Liver (tissue), 9 donors: ENCODE data around the gene MAD2L1BP. TPM values are rescaled to one million over a fixed set of nuclear protein-coding genes. Genes with fewer than 3 reads are reported as not detected.
"Not testable (repeated sequence)": the region's sequence is repeated elsewhere in the genome, so short reads cannot be mapped to it uniquely, and the experiment has no call there.

Experiments
- DNase-seq: peaks from one replicate; pipeline ENCODE4 v3.0.0-alpha.2; 2017; ENCODE audit warnings: low spot score
- H3K27ac ChIP-seq, 2 donors: one replicate each; pipeline ENCODE4 v1.7.0; 2013; ENCODE audit warnings: inconsistent platforms in 2 of 2, low read length in 2 of 2, control low read depth in 1 of 2, low read depth in 1 of 2, mild to moderate bottlenecking in 1 of 2
- H3K27me3 ChIP-seq, 4 donors: one replicate each; pipeline versions ENCODE4 v1.6.1 to v1.7.0; 2013; ENCODE audit warnings: low read length in 3 of 4, inconsistent platforms in 1 of 4, mild to moderate bottlenecking in 1 of 4, moderate library complexity in 1 of 4; ENCODE audit not compliant: control insufficient read depth in 4 of 4, insufficient read depth in 4 of 4
- H3K36me3 ChIP-seq, 4 donors: one replicate each; pipeline versions ENCODE4 v1.6.1 to v1.7.0; 2013; ENCODE audit warnings: low read length in 3 of 4, mild to moderate bottlenecking in 3 of 4, low read depth in 1 of 4, moderate library complexity in 1 of 4; ENCODE audit not compliant: control insufficient read depth in 4 of 4, insufficient read depth in 3 of 4
- H3K4me1 ChIP-seq, 4 donors: one replicate each; pipeline versions ENCODE4 v1.6.1 to v1.7.0; 2013; ENCODE audit warnings: low read length in 3 of 4, mild to moderate bottlenecking in 3 of 4, moderate library complexity in 1 of 4; ENCODE audit not compliant: control insufficient read depth in 4 of 4, insufficient read depth in 4 of 4
- H3K4me3 ChIP-seq, 3 donors: one replicate each; pipeline versions ENCODE4 v1.6.1 to v1.7.0; 2013; ENCODE audit warnings: low read length in 3 of 3, control low read depth in 1 of 3, low read depth in 1 of 3, mild to moderate bottlenecking in 1 of 3
- H3K9ac ChIP-seq, 2 donors: one replicate each; pipeline ENCODE4 v1.7.0; 2013; ENCODE audit warnings: low read length in 2 of 2, mild to moderate bottlenecking in 2 of 2, moderate library complexity in 2 of 2, control low read depth in 1 of 2, low read depth in 1 of 2
- H3K9me3 ChIP-seq, 4 donors: one replicate each; pipeline versions ENCODE4 v1.6.1 to v1.7.0; 2013; ENCODE audit warnings: low read length in 3 of 4; ENCODE audit not compliant: control insufficient read depth in 4 of 4
- ATF3 ChIP-seq: IDR thresholded peaks from 2 replicates; pipeline ENCODE4 v1.6.1; 2016; ENCODE audit warnings: antibody characterized with exemption
- CTCF ChIP-seq: fragments of 150-350 bp; IDR thresholded peaks from 2 replicates; pipeline ENCODE4 v1.5.1; 2017; ENCODE audit warnings: improper control_type of control experiment, low read depth, low read length; ENCODE audit not compliant: missing input control
- EGR1 ChIP-seq, 2 donors: IDR thresholded peaks; 2 replicates each; pipeline ENCODE4 v1.6.1; 2016 to 2018; ENCODE audit warnings: antibody characterized with exemption in 2 of 2, low read depth in 2 of 2
- FOXA1 ChIP-seq: IDR thresholded peaks from 2 replicates; pipeline ENCODE4 v1.6.1; 2016; ENCODE audit warnings: antibody characterized with exemption
- FOXA2 ChIP-seq: IDR thresholded peaks from 2 replicates; pipeline ENCODE4 v1.6.1; 2016; ENCODE audit warnings: antibody characterized with exemption
- HNF4A ChIP-seq, 2 donors: conservative IDR thresholded peaks; 2 replicates each; pipeline ENCODE4 v1.6.1; 2016; ENCODE audit warnings: antibody characterized with exemption in 2 of 2, mild to moderate bottlenecking in 2 of 2
- JUND ChIP-seq, 2 donors: IDR thresholded peaks; 2 replicates each; pipeline ENCODE4 v1.6.1; 2016; ENCODE audit warnings: antibody characterized with exemption in 2 of 2
- NR2F2 ChIP-seq: IDR thresholded peaks from 2 replicates; pipeline ENCODE4 v1.6.1; 2016; ENCODE audit warnings: antibody characterized with exemption
- REST ChIP-seq: IDR thresholded peaks from 2 replicates; pipeline ENCODE4 v1.6.1; 2016; ENCODE audit warnings: antibody characterized with exemption, mild to moderate bottlenecking
- RXRA ChIP-seq, 2 donors: IDR thresholded peaks; 2 replicates each; pipeline ENCODE4 v1.6.1; 2017 to 2018; ENCODE audit warnings: antibody characterized with exemption in 2 of 2, mild to moderate bottlenecking in 1 of 2
- SP1 ChIP-seq: IDR thresholded peaks from 2 replicates; pipeline ENCODE4 v1.6.1; 2018; ENCODE audit warnings: antibody characterized with exemption, mild to moderate bottlenecking
- TAF1 ChIP-seq: conservative IDR thresholded peaks from 2 replicates; pipeline ENCODE4 v1.6.1; 2016; ENCODE audit warnings: antibody characterized with exemption, mild to moderate bottlenecking
- YY1 ChIP-seq: IDR thresholded peaks from 2 replicates; pipeline ENCODE4 v1.6.1; 2016; ENCODE audit warnings: antibody characterized with exemption, mild to moderate bottlenecking
- ZBTB33 ChIP-seq: IDR thresholded peaks from 2 replicates; pipeline ENCODE4 v1.6.1; 2016; ENCODE audit warnings: antibody characterized with exemption
- WGBS: extraction: QIAGEN DNeasy Blood & Tissue Kit; methylation state at CpG from one replicate; pipeline ENCODE4 v1.1.7; 2013; 5-methylcytosine and 5-hydroxymethylcytosine counted together
- polyA plus RNA-seq, 2 donors: library from polyadenylated mRNA; stranded (reverse) in 1 of 2; unstranded in 1 of 2; fragments of 200-250 nt in 1 of 2; fragments of >200 nt in 1 of 2; fragmentation: Nextera tagmentation in 1 of 2; extraction: Ambion mirVana in 1 of 2; gene quantifications; one replicate each; pipeline versions ENCODE4 v1.2.1 to v1.2.3, GENCODE V29; 2013 to 2015
- total RNA-seq, 2 donors: library from RNA; depleted of rRNA; stranded (reverse); fragments of >200 nt; gene quantifications; one replicate each; pipeline ENCODE4 v1.2.3, GENCODE V29; 2014
- donor health status: healthy.
- donor health status: healthy.
- donor health status: healthy.
- donor health status: healthy.
- donor health status: healthy.

The MAD2L1BP gene
- total and polyA plus RNA-seq, 4 donors: 11.2 to 17.3 (median 16.1) TPM

- Histone ChIP-seq H3K4me1 (peaks cover 0 to 3% (median 0%) of the 10 kb centered on the region in 4 donors), H3K27ac (no peak overlapping the region), H3K9me3 (no peaks in the 10 kb centered on the region), H3K4me3 (no peak overlapping the region), H3K27me3 (no peaks in the 10 kb centered on the region), H3K9ac (no peak overlapping the region), H3K36me3 (no peaks in the 10 kb centered on the region)
- 94% methylated on average over 2 of the region's 2 CpGs for WGBS
- TF ChIP-seq REST (no peak), NR2F2 (no peak), EGR1 (IDR thresholded peaks at IDR 0.05; ENCODE audit: low read depth in 2 of 2) (no peak), JUND (IDR thresholded peaks at IDR 0.05) (no peak), FOXA1 (no peak), TAF1 (no peak), FOXA2 (no peak), CTCF (no peak), RXRA (IDR thresholded peaks at IDR 0.05) (no peak), ATF3 (no peak)
- DNase-seq: no peak
Observed at GRCh38 chr6:43648248-43648647, 12.6 kb downstream of the MAD2L1BP start.

GRCh38 chr6:43652822-43653221 is 17.2 kb downstream of the MAD2L1BP start:
- DNase-seq, H3K27me3 ChIP-seq, H3K27ac ChIP-seq, H3K9ac ChIP-seq, H3K9me3 ChIP-seq, H3K4me3 ChIP-seq, H3K36me3 ChIP-seq, H3K4me1 ChIP-seq: not testable (repeated sequence)
- 89% methylated on average over 2 of the region's 2 CpGs for WGBS

GRCh38 chr6:43657221-43657802 is 21.7 kb downstream of the MAD2L1BP start:
- no peaks in the 10 kb centered on the region for H3K4me1 ChIP-seq
- no peak for DNase-seq
- no peak overlapping the region for H3K27ac ChIP-seq
- no peak for TF ChIP-seq FOXA1
- TF ChIP-seq HNF4A (conservative IDR thresholded peaks at IDR 0.05): no peak
- TF ChIP-seq CTCF: no peak
- no peak for TF ChIP-seq RXRA (IDR thresholded peaks at IDR 0.05)
- TF ChIP-seq FOXA2: no peak
- no peak for TF ChIP-seq ZBTB33
- TF ChIP-seq YY1: no peak
- TF ChIP-seq TAF1: no peak
- TF ChIP-seq SP1: no peak
- no peak for TF ChIP-seq ATF3
- no peak overlapping the region for H3K4me3 ChIP-seq
- no peak overlapping the region for H3K9ac ChIP-seq
- no peaks in the 10 kb centered on the region for H3K36me3 ChIP-seq
- WGBS: 92% methylated on average over 3 of the region's 3 CpGs
- no peaks in the 10 kb centered on the region for H3K9me3 ChIP-seq
- no peaks in the 10 kb centered on the region for H3K27me3 ChIP-seq
